ENCODE data around the gene NRIP1. TPM values are rescaled to one million over a fixed set of nuclear protein-coding genes. Genes with fewer than 3 reads are reported as not detected.

Gene NRIP1
- total and polyA plus RNA-seq, 2 donors, result 22.5 to 46.7 TPM

DNA sequence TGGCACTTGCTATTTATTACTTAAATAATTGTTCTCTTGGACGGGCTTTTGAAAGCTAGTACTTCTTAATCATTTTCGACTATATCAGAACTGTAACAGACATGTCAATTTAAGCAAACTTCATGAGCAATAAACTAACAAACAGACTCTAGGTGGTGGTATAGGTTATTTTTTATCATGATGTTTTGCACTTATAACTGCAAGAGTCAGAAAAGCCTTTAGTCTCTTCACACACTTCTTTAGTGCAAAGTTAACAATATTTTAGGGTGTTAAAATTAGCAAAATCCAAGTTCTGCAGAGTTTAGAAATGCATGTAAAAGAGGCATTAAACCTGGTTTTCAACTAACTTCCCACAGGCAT, 2.2 kb downstream of the NRIP1 start:
- peaks cover 0 to 2% of the 10 kb centered on the region in 2 donors for H3K9me3 ChIP-seq (ENCODE audit: control insufficient read depth in 2 of 2, insufficient read depth in 1 of 2, low read length in 1 of 2)

DNA sequence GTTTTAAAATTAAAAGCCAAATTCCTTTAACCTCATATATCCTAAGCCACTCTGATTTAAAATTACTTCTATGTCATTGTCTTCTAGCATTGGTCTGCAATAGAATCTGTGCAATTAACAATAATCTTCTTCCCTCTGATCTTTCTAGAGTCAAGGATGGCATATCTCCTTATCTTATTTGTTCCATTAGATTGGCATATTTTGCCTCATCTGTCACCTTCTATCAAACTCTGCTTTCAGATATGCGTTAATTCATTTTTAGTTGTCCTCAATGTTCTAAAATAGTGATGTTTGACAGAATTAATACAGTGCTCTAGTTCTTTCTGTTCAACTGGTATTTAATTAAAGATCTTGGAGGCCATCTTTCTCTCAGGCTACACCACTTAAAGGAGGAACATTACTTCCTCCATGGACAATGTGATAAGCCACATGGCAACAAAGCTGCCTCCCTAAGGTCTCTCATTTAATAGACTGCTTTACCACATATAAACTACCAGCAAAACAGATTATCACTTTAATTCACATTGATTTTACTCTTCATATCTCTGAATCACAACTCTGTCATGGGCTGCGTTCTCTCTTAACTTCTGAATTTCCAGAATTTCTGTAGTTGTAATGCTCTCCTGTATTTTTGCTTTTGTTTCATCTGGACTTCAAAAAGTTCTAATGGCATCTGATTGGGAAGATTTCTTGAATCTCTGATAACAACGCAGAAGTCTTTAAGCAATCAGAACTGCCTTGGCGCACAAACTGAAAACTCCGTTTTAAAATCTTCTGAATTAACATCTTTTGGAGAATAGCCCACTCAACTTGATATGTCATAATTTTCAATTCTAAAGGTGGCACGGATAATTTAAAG, 2.8 kb downstream of the NRIP1 start:
- Histone ChIP-seq H3K4me1 (ENCODE audit: control insufficient read depth in 2 of 2, insufficient read depth in 2 of 2, low read length in 2 of 2) (peaks cover 16 to 19% of the 10 kb centered on the region in 2 donors), H3K27ac (ENCODE audit: low read depth in 1 of 2, low read length in 1 of 2) (peak overlapping the region in 1 of 2 donors; percentile 85), H3K9me3 (ENCODE audit: control insufficient read depth in 2 of 2, insufficient read depth in 1 of 2, low read length in 1 of 2) (peaks cover 0 to 2% of the 10 kb centered on the region in 2 donors), H3K36me3 (ENCODE audit: control insufficient read depth in 2 of 2, insufficient read depth in 2 of 2, low read length in 1 of 2) (no peaks in the 10 kb centered on the region), H3K4me3 (ENCODE audit: low read length in 2 of 2) (peak overlapping the region; percentile 85 to 93), H3K27me3 (ENCODE audit: control insufficient read depth in 2 of 2, insufficient read depth in 1 of 2, low read length in 1 of 2) (no peaks in the 10 kb centered on the region)
- DNase-seq (ENCODE audit: low read depth in 6 of 9, low spot score in 9 of 9), result peak in 1 of 9 donors; percentile 38
- WGBS, result 45% methylated on average over 6 of the region's 6 CpGs

More for the DNA sequence above, 2.2 kb downstream of the NRIP1 start:
- DNase-seq (ENCODE audit: low read depth in 6 of 9, low spot score in 9 of 9), result peak in 2 of 9 donors; percentile 42 to 82
- H3K36me3 ChIP-seq (ENCODE audit: control insufficient read depth in 2 of 2, insufficient read depth in 2 of 2, low read length in 1 of 2), result no peaks in the 10 kb centered on the region
- 1% methylated on average over 2 of the region's 2 CpGs for WGBS
- peaks cover 11 to 15% of the 10 kb centered on the region in 2 donors for H3K4me1 ChIP-seq (ENCODE audit: control insufficient read depth in 2 of 2, insufficient read depth in 2 of 2, low read length in 2 of 2)
- H3K27me3 ChIP-seq (ENCODE audit: control insufficient read depth in 2 of 2, insufficient read depth in 1 of 2, low read length in 1 of 2), result no peaks in the 10 kb centered on the region
- peak overlapping the region in 1 of 2 donors; percentile 85 for H3K27ac ChIP-seq (ENCODE audit: low read depth in 1 of 2, low read length in 1 of 2)
- H3K4me3 ChIP-seq (ENCODE audit: low read length in 2 of 2), result peak overlapping the region; percentile 85 to 93

DNA sequence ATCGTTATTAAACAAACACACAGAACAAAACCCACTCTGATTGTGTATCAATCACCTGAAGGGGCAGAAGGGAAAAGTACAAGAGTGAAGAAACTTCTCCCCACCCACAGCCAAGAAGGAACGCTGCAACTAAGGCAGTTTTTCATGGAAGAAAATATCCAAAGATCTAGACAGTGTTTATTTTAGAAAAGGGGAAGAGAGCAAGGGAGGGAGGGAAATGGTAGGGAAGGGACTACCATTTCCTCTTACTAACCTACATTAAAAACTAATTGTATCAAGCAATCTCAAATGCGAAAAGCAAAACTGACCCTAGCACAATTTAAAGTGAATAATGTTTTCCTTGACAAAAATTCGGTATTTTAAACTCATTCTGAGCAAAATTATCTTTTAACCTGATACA, 3.5 kb downstream of the NRIP1 start:
- Histone ChIP-seq H3K36me3 (ENCODE audit: control insufficient read depth in 2 of 2, insufficient read depth in 2 of 2, low read length in 1 of 2) (no peaks in the 10 kb centered on the region), H3K4me1 (ENCODE audit: control insufficient read depth in 2 of 2, insufficient read depth in 2 of 2, low read length in 2 of 2) (peaks cover 18 to 19% of the 10 kb centered on the region in 2 donors), H3K27me3 (ENCODE audit: control insufficient read depth in 2 of 2, insufficient read depth in 1 of 2, low read length in 1 of 2) (no peaks in the 10 kb centered on the region), H3K4me3 (ENCODE audit: low read length in 2 of 2) (peak overlapping the region in 1 of 2 donors; percentile 2), H3K27ac (ENCODE audit: low read depth in 1 of 2, low read length in 1 of 2) (peak overlapping the region in 1 of 2 donors; percentile 77), H3K9me3 (ENCODE audit: control insufficient read depth in 2 of 2, insufficient read depth in 1 of 2, low read length in 1 of 2) (peaks cover 0 to 2% of the 10 kb centered on the region in 2 donors)
- peak in 1 of 9 donors; percentile 28 for DNase-seq (ENCODE audit: low read depth in 6 of 9, low spot score in 9 of 9)
- 33% methylated on average over 4 of the region's 4 CpGs for WGBS

DNA sequence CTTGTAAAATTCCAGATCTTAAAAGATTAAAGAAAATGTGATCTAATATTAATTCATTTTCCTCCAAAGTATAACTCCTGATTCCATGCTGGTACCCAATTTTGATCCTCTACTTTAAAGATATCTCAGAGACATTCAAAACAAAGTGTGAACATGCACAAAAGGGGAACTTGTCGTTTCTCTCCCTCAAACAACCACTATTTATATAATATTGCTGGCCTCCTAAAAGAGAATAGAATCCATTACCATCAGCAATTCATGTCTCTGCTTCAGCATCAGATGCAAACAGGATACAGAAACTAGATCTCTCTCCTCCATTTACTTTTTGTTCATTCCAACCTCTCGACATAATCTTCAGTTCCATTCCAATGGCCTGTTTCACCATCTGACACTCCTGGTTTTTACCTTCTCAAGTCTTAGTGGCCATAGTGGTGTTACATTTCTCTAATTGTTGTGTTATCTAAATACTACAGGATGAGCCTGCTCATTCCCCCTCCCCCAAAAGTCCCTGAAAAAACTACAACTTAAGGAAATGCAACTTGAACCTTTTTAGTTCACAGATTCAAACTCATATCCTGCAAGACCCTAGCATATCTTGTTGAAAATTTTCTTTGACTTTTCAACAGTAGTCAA, 4.1 kb downstream of the NRIP1 start:
- Histone ChIP-seq H3K4me1 (ENCODE audit: control insufficient read depth in 2 of 2, insufficient read depth in 2 of 2, low read length in 2 of 2) (peaks cover 18 to 19% of the 10 kb centered on the region in 2 donors), H3K9me3 (ENCODE audit: control insufficient read depth in 2 of 2, insufficient read depth in 1 of 2, low read length in 1 of 2) (peaks cover 0 to under 1% of the 10 kb centered on the region in 2 donors), H3K36me3 (ENCODE audit: control insufficient read depth in 2 of 2, insufficient read depth in 2 of 2, low read length in 1 of 2) (no peaks in the 10 kb centered on the region), H3K27me3 (ENCODE audit: control insufficient read depth in 2 of 2, insufficient read depth in 1 of 2, low read length in 1 of 2) (no peaks in the 10 kb centered on the region), H3K4me3 (ENCODE audit: low read length in 2 of 2) (peak overlapping the region in 1 of 2 donors; percentile 2), H3K27ac (ENCODE audit: low read depth in 1 of 2, low read length in 1 of 2) (peak overlapping the region in 1 of 2 donors; percentile 77)
- WGBS, result 10% methylated on average over 2 of the region's 2 CpGs
- peak in 1 of 9 donors; percentile 46 for DNase-seq (ENCODE audit: low read depth in 6 of 9, low spot score in 9 of 9)

DNA sequence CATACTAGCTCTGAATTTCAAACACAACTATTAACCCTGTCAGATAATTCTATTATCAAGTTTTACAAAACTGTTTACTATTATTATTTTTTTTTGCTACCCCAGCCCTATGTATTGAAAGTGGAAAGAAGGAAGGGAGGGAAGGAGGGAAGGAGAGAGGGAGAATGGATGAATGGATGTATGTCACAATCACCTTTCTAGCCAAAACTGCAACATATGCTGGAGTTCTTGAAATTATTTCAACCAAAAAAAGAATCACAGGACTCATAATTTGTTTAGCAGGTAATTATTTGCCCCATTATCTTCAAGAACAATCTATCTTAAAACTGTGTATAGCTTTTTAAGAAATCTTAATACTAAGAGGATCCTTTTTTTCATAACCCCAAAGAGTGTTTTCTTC, 5.4 kb downstream of the NRIP1 start:
- Histone ChIP-seq H3K27ac (ENCODE audit: low read depth in 1 of 2, low read length in 1 of 2) (no peak overlapping the region), H3K4me3 (ENCODE audit: low read length in 2 of 2) (no peak overlapping the region), H3K27me3 (ENCODE audit: control insufficient read depth in 2 of 2, insufficient read depth in 1 of 2, low read length in 1 of 2) (no peaks in the 10 kb centered on the region), H3K36me3 (ENCODE audit: control insufficient read depth in 2 of 2, insufficient read depth in 2 of 2, low read length in 1 of 2) (no peaks in the 10 kb centered on the region), H3K9me3 (ENCODE audit: control insufficient read depth in 2 of 2, insufficient read depth in 1 of 2, low read length in 1 of 2) (no peaks in the 10 kb centered on the region), H3K4me1 (ENCODE audit: control insufficient read depth in 2 of 2, insufficient read depth in 2 of 2, low read length in 2 of 2) (peaks cover 18 to 22% of the 10 kb centered on the region in 2 donors)
- no peak for DNase-seq (ENCODE audit: low read depth in 6 of 9, low spot score in 9 of 9)

DNA sequence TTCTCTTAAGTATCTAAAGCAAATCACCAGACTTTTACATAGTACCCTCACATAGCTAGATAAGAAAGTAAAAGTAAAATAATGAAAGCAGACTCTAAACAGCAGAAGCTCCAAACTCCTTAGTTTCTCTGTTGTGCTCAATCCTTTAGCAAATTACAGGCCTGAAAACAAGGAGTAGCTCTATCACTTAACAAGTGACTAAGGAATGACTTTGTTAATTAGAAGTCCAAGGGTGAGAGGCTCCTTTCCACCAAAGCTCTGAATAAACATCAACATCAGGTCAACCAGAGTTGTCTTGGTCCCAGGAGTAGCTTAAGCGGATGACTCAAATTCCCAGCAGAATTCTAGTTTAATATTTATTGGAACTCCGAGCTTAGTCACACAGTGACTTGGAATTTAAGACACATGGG, 5.9 kb downstream of the NRIP1 start:
- 71% methylated on average over 2 of the region's 2 CpGs for WGBS
- H3K4me1 ChIP-seq (ENCODE audit: control insufficient read depth in 2 of 2, insufficient read depth in 2 of 2, low read length in 2 of 2), result peaks cover 21 to 24% of the 10 kb centered on the region in 2 donors
- peak in 1 of 9 donors; percentile 55 for DNase-seq (ENCODE audit: low read depth in 6 of 9, low spot score in 9 of 9)
- H3K9me3 ChIP-seq (ENCODE audit: control insufficient read depth in 2 of 2, insufficient read depth in 1 of 2, low read length in 1 of 2), result no peaks in the 10 kb centered on the region
- no peak overlapping the region for H3K4me3 ChIP-seq (ENCODE audit: low read length in 2 of 2)
- no peaks in the 10 kb centered on the region for H3K27me3 ChIP-seq (ENCODE audit: control insufficient read depth in 2 of 2, insufficient read depth in 1 of 2, low read length in 1 of 2)
- no peaks in the 10 kb centered on the region for H3K36me3 ChIP-seq (ENCODE audit: control insufficient read depth in 2 of 2, insufficient read depth in 2 of 2, low read length in 1 of 2)
- H3K27ac ChIP-seq (ENCODE audit: low read depth in 1 of 2, low read length in 1 of 2), result peak overlapping the region in 1 of 2 donors; percentile 85

DNA sequence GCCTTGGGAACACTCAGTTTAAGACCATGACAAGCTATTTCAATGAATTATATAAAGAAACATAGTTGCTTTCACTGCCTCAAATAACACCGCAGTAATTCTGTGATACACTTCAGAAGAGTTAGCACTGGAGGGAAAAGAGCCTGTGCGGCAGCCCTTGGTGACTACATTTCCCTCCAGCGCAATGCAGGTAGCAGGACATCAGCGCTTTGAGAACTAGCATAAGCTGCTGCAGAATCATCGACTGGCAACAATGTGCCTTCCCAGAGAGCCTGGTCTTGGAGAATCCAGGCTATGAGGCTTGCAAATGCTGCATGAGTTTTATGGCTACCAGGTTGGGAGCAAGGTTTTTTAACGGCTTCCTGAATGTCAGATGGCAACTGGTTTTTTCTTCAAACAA, 7.5 kb downstream of the NRIP1 start:
- peak overlapping the region; percentile 20 to 29 for H3K4me3 ChIP-seq (ENCODE audit: low read length in 2 of 2)
- H3K9me3 ChIP-seq (ENCODE audit: control insufficient read depth in 2 of 2, insufficient read depth in 1 of 2, low read length in 1 of 2), result no peaks in the 10 kb centered on the region
- no peaks in the 10 kb centered on the region for H3K36me3 ChIP-seq (ENCODE audit: control insufficient read depth in 2 of 2, insufficient read depth in 2 of 2, low read length in 1 of 2)
- peaks cover 21 to 24% of the 10 kb centered on the region in 2 donors for H3K4me1 ChIP-seq (ENCODE audit: control insufficient read depth in 2 of 2, insufficient read depth in 2 of 2, low read length in 2 of 2)
- peak overlapping the region in 1 of 2 donors; percentile 85 for H3K27ac ChIP-seq (ENCODE audit: low read depth in 1 of 2, low read length in 1 of 2)
- WGBS, result 14% methylated on average over 6 of the region's 6 CpGs
- no peaks in the 10 kb centered on the region for H3K27me3 ChIP-seq (ENCODE audit: control insufficient read depth in 2 of 2, insufficient read depth in 1 of 2, low read length in 1 of 2)
- DNase-seq (ENCODE audit: low read depth in 6 of 9, low spot score in 9 of 9), result peak in 1 of 9 donors; percentile 73

DNA sequence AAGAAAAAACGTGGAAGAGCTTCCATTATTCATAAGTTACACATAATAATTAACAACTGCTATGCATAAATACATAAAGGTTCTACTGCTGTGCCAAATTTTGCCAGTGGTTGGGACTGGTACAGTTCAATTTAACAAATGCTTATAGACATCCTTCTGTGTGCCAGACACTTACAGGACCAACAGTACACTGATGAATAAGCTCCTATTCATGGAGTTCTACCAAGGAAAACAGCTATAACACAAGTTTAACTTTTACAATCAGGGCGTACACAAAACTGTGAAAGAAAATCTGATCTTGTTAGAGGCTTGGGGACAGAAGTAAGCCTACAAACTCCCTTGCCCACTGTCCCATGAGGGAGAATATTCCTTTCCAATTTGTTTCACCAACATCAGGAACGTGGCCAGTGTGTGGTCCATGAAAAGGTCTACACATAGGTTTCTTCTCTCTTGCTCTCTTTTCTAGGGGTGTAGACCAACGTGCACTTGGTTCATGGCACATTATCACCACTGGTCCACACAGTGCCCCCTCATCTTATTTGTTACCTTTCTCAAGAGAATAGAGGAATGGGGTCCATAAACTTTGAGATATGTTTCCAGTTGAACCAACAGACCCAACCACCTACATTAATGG, 10.1 kb downstream of the NRIP1 start:
- Histone ChIP-seq H3K27me3 (ENCODE audit: control insufficient read depth in 2 of 2, insufficient read depth in 1 of 2, low read length in 1 of 2) (no peaks in the 10 kb centered on the region), H3K27ac (ENCODE audit: low read depth in 1 of 2, low read length in 1 of 2) (peak overlapping the region in 1 of 2 donors; percentile 1), H3K9me3 (ENCODE audit: control insufficient read depth in 2 of 2, insufficient read depth in 1 of 2, low read length in 1 of 2) (no peaks in the 10 kb centered on the region), H3K4me1 (ENCODE audit: control insufficient read depth in 2 of 2, insufficient read depth in 2 of 2, low read length in 2 of 2) (peaks cover 24 to 27% of the 10 kb centered on the region in 2 donors), H3K36me3 (ENCODE audit: control insufficient read depth in 2 of 2, insufficient read depth in 2 of 2, low read length in 1 of 2) (no peaks in the 10 kb centered on the region), H3K4me3 (ENCODE audit: low read length in 2 of 2) (no peak overlapping the region)
- 74% methylated on average over 4 of the region's 4 CpGs for WGBS
- DNase-seq (ENCODE audit: low read depth in 6 of 9, low spot score in 9 of 9), result peak in 1 of 9 donors; percentile 28
